Activated naive CD4-positive, alpha-beta T cell treated with anti-CD3 and anti-CD28 coated beads, Interleukin-2, amount 50 U/mL, for 24 hours (primary cell): Measurements from ENCODE around the gene MAN2A1.
A peak's percentile ranks its signal among the peaks of the same experiment; 100 is the strongest.
"Not testable (repeated sequence)": the region's sequence is repeated elsewhere in the genome, so short reads cannot be mapped to it uniquely, and the experiment has no call there.

Source experiments
- H3K27ac Mint-ChIP-seq: one replicate; pipeline ENCODE4 v1.8.0; 2021; ENCODE audit warnings: mild to moderate bottlenecking, mixed read lengths
- H3K27me3 Mint-ChIP-seq: one replicate; pipeline ENCODE4 v1.8.0; 2021; ENCODE audit warnings: mixed read lengths
- H3K36me3 Mint-ChIP-seq: one replicate; pipeline ENCODE4 v1.8.0; 2021; ENCODE audit warnings: mixed read lengths
- H3K4me1 Mint-ChIP-seq: one replicate; pipeline ENCODE4 v1.8.0; 2021; ENCODE audit warnings: mixed read lengths
- H3K4me3 Mint-ChIP-seq: one replicate; pipeline ENCODE4 v1.8.0; 2021; ENCODE audit warnings: mild to moderate bottlenecking, mixed read lengths
- H3K9me3 Mint-ChIP-seq: one replicate; pipeline ENCODE4 v1.8.0; 2021; ENCODE audit warnings: mixed read lengths

Gene MAN2A1

DNA sequence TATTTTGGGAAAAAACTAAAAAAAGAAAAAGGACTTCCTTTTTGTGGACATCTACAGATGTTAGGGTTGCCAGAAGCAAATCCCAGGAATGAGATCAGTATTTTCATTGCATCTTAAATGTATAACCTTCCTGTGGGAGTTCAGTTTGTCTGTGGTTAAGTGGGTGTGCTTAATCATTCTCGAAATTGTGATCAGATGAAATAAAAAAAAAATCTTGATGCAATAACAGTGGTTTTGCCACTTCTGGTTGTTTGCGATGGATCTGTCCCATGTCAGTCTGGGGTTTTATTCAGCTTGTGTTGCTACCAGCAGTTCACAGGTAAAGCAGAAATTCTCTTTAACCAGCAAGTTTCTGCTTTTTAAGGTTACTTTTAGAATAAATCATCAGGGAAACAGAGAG is 179.0 kb downstream of the MAN2A1 start:
- Mint-ChIP-seq H3K27me3 (no peaks in the 10 kb centered on the region), H3K4me1 (peaks cover 61% of the 10 kb centered on the region), H3K4me3 (peak overlapping the region; percentile 30), H3K9me3 (no peaks in the 10 kb centered on the region), H3K36me3 (peaks cover 38% of the 10 kb centered on the region), H3K27ac (peak overlapping the region; percentile 61)

DNA sequence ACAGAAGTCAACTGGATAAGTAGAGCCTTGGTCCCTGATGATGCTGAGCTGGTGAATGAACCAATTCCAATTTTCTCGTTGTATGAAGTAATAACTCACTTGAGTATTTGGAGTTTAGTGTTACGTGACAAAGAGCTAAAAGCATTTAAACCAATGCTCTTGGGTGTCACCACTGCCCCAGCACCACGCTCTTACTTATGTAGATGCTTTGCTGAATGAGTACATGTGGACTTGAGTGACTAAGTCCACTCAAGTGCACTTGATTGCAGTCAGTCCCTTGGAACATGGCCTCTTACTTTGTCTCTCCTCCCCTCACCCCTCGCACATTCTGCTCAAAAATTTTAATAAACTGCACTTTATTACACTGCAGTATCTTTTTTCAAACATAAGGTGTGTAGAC is 184.0 kb downstream of the MAN2A1 start:
- H3K4me3 Mint-ChIP-seq: no peak overlapping the region
- peaks cover 48% of the 10 kb centered on the region for H3K4me1 Mint-ChIP-seq
- peak overlapping the region; percentile 2 for H3K27ac Mint-ChIP-seq
- H3K27me3 Mint-ChIP-seq: no peaks in the 10 kb centered on the region
- peaks cover 12% of the 10 kb centered on the region for H3K36me3 Mint-ChIP-seq
- H3K9me3 Mint-ChIP-seq: peaks cover 5% of the 10 kb centered on the region

DNA sequence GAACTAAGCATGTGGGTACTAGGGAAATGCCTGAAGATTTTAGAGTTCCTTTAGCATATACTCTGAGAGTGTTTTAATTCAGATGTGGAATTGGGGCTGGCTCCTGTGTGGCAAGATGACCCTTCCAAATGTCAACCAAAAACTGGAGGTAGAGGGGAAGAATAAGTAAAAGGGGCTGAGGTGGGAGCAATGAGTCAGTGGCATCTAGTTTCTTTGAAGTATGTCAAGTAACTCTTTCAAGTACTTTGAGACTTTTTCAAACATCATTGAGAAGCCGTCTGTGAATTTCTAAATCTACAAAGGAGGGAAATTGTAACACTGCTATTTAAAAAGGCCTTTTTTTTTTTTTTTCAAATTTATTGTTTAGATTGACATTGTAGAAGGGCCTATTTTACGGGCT is 184.4 kb downstream of the MAN2A1 start:
- Mint-ChIP-seq H3K4me3 (no peak overlapping the region), H3K9me3 (peaks cover 5% of the 10 kb centered on the region), H3K36me3 (peaks cover 10% of the 10 kb centered on the region), H3K4me1 (peaks cover 44% of the 10 kb centered on the region), H3K27me3 (no peaks in the 10 kb centered on the region), H3K27ac (peak overlapping the region; percentile 2)

DNA sequence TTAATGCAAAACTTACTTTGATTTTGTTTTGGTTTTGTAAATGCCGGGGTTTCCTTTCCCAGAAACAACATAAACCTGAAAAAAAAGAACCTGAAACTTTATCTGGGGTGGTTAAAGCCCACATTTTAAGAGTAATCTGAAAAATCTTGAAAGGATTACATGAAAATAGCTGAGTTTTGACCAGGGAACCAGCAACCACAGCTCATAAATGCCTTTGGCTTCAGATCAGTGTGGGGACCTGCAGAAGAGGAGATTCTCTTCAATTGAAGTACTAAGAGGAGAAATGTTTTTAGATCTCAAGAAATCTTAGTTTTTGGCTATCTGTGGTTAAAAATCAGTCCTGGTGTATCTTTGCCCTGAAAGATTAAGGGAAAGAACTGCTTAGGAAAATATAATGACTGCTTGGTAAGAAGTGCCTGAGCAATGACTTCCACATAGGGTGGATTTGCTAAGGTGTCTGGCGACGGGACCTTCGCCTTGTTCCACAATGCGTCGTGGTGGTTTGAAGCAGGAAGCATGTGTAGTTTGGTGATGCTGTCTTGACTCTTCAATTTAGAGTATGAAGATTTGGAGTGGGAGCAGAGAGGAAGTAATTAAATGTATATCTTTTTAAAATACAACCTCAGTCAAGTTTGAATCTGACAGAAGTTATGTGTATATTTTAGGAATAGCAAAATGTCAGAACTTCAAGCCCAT is 186.5 kb downstream of the MAN2A1 start:
- Mint-ChIP-seq H3K36me3 (peaks cover 5% of the 10 kb centered on the region), H3K4me3 (no peak overlapping the region), H3K27ac (peak overlapping the region; percentile 81), H3K9me3 (peaks cover 5% of the 10 kb centered on the region), H3K27me3 (no peaks in the 10 kb centered on the region), H3K4me1 (peaks cover 40% of the 10 kb centered on the region)

- peaks cover 44% of the 10 kb centered on the region for H3K4me1 Mint-ChIP-seq
- H3K36me3 Mint-ChIP-seq: peaks cover 3% of the 10 kb centered on the region
- no peaks in the 10 kb centered on the region for H3K27me3 Mint-ChIP-seq
- peaks cover 8% of the 10 kb centered on the region for H3K9me3 Mint-ChIP-seq
- no peak overlapping the region for H3K4me3 Mint-ChIP-seq
- no peak overlapping the region for H3K27ac Mint-ChIP-seq
Observed at GRCh38 chr5:109876941-109877669, 187.4 kb downstream of the MAN2A1 start.

DNA sequence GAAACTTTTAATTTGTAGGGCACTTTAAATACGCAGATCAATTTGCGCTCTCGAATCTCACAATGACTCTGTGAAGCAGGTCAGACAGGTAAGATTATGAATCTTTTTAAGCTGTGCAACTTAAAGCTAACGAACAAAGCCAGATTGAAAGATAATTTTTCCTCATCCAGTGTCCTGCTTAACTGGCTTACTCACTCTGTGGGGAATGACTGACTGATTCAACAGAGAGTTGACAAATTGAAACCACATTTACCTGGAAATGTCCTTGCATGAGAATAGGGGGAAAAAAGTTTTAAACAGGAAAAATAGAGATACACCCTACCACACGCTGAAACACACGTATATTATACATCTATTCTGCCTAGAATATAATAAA is 187.9 kb downstream of the MAN2A1 start:
- peaks cover 1% of the 10 kb centered on the region for H3K36me3 Mint-ChIP-seq
- H3K4me3 Mint-ChIP-seq: no peak overlapping the region
- peaks cover 50% of the 10 kb centered on the region for H3K4me1 Mint-ChIP-seq
- no peak overlapping the region for H3K27ac Mint-ChIP-seq
- H3K27me3 Mint-ChIP-seq: no peaks in the 10 kb centered on the region
- H3K9me3 Mint-ChIP-seq: peaks cover 12% of the 10 kb centered on the region

DNA sequence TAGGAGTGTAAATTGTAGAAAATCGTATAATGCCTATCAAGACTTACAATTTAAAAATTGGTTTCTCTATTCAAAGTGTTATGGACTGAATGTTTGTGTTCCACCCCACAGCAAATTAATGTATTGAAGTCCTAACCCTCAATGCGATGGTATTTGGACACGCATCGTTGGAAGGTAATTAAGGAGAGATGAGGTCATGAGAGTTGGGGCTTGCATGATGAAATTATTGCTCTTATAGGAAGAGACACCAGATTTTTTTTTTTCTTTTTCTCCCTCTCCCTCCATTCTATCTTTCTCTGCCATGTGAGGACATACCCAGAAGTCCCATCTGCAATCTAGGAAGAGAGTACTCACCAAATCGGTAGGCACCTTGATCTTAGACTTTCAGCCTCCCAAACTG is 189.2 kb downstream of the MAN2A1 start:
- Mint-ChIP-seq H3K9me3 (peaks cover 12% of the 10 kb centered on the region), H3K27ac (no peak overlapping the region), H3K4me3 (no peak overlapping the region), H3K36me3 (no peaks in the 10 kb centered on the region), H3K27me3 (no peaks in the 10 kb centered on the region), H3K4me1 (peaks cover 53% of the 10 kb centered on the region)

GRCh38 chr5:109880907-109881685 is 191.4 kb downstream of the MAN2A1 start:
- H3K4me1 Mint-ChIP-seq: peaks cover 34% of the 10 kb centered on the region
- no peaks in the 10 kb centered on the region for H3K36me3 Mint-ChIP-seq
- peaks cover 12% of the 10 kb centered on the region for H3K9me3 Mint-ChIP-seq
- no peak overlapping the region for H3K27ac Mint-ChIP-seq
- H3K27me3 Mint-ChIP-seq: no peaks in the 10 kb centered on the region
- no peak overlapping the region for H3K4me3 Mint-ChIP-seq

DNA sequence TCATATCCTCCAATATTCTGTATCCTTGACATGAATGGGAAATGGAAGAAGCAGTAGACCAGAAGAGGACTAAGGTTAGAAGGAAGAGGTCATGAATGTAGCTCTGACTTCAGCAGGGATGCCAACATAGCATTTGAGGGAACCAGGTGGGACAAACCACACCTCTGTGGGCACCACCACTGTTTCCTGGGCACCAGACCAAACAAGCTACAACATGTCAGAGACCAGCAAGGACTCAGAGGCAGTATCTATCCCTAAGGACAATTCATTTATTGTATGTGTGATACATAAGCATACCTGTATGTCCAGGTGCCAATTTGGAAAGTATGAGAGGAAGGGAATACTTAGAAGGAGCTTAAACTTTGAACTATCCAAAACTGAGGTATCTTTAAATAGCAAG is 192.8 kb downstream of the MAN2A1 start:
- Mint-ChIP-seq H3K27me3 (no peaks in the 10 kb centered on the region), H3K9me3 (peaks cover 8% of the 10 kb centered on the region), H3K36me3 (no peaks in the 10 kb centered on the region), H3K4me3 (no peak overlapping the region), H3K4me1 (peaks cover 24% of the 10 kb centered on the region), H3K27ac (no peak overlapping the region)

GRCh38 chr5:109884676-109885075 is 194.9 kb downstream of the MAN2A1 start:
- H3K4me1 Mint-ChIP-seq: peaks cover 35% of the 10 kb centered on the region
- H3K36me3 Mint-ChIP-seq: no peaks in the 10 kb centered on the region
- H3K9me3 Mint-ChIP-seq: peaks cover 8% of the 10 kb centered on the region
- H3K27me3 Mint-ChIP-seq: no peaks in the 10 kb centered on the region
- H3K4me3 Mint-ChIP-seq: no peak overlapping the region
- H3K27ac Mint-ChIP-seq: no peak overlapping the region

DNA sequence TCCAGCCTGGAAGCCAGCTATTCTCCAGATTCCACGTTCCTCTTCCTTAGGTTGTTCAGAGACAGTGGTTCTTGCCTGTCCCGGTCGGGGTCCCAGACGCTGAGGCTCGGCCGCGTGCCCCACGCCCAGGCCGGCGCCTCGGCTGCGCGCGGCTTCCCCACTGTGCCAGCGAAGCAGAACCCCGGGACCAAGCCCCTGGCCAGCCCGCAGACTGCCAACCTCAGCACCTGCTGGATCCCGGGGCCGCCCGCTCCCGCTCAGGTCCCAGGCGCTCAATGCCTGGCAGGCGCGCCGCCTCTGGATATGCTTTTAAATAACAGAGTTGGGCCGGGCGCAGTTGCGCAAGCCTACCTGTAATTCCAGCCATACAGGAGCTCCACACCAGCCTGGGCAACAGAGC is 195.5 kb downstream of the MAN2A1 start:
- Mint-ChIP-seq H3K4me3 (no peak overlapping the region), H3K27me3 (no peaks in the 10 kb centered on the region), H3K27ac (no peak overlapping the region), H3K4me1 (peaks cover 35% of the 10 kb centered on the region), H3K9me3 (peaks cover 8% of the 10 kb centered on the region), H3K36me3 (no peaks in the 10 kb centered on the region)

DNA sequence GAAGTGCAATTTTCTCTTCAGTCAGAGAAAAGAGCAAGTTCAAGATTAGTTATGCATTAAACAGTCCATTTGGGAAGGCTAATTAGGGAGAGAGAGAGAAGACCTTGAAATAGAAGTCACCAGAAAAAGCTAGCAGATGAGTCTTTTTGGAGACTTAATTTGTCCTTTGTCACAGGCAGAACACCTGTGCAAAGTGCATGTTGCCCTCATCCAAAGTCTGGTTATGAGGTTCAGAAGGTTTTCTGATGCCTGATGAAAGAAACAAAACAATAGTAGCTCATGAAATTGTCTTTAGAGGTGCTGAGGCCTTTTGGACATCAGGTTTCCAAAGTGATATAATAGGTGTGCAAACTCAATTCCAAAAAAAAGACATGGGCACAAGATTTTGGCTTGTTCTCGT is 199.3 kb downstream of the MAN2A1 start:
- H3K27ac Mint-ChIP-seq: no peak overlapping the region
- H3K4me3 Mint-ChIP-seq: no peak overlapping the region
- H3K27me3 Mint-ChIP-seq: no peaks in the 10 kb centered on the region
- peaks cover 1% of the 10 kb centered on the region for H3K36me3 Mint-ChIP-seq
- peaks cover 11% of the 10 kb centered on the region for H3K4me1 Mint-ChIP-seq
- no peaks in the 10 kb centered on the region for H3K9me3 Mint-ChIP-seq

DNA sequence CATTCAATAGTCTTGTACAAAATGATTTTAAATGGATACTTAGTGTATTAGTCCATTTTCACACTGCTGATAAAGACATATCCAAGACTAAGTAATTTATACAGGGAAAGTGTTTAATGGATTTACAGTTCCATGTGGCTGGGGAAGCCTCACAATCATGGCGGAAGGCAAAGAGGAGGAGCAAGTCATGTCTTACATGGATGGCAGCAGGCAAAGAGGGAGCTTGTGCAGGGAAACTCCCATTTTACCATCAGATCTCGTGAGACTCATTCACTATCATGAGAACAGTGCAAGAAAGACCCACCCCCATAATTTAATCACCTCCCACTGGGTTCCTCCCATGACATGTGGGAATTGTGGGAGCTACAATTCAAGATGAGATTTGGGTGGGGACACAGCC is 203.5 kb downstream of the MAN2A1 start:
- peaks cover 11% of the 10 kb centered on the region for H3K4me1 Mint-ChIP-seq
- not testable (repeated sequence) for H3K36me3 Mint-ChIP-seq, H3K27ac Mint-ChIP-seq, H3K9me3 Mint-ChIP-seq, H3K4me3 Mint-ChIP-seq, H3K27me3 Mint-ChIP-seq

DNA sequence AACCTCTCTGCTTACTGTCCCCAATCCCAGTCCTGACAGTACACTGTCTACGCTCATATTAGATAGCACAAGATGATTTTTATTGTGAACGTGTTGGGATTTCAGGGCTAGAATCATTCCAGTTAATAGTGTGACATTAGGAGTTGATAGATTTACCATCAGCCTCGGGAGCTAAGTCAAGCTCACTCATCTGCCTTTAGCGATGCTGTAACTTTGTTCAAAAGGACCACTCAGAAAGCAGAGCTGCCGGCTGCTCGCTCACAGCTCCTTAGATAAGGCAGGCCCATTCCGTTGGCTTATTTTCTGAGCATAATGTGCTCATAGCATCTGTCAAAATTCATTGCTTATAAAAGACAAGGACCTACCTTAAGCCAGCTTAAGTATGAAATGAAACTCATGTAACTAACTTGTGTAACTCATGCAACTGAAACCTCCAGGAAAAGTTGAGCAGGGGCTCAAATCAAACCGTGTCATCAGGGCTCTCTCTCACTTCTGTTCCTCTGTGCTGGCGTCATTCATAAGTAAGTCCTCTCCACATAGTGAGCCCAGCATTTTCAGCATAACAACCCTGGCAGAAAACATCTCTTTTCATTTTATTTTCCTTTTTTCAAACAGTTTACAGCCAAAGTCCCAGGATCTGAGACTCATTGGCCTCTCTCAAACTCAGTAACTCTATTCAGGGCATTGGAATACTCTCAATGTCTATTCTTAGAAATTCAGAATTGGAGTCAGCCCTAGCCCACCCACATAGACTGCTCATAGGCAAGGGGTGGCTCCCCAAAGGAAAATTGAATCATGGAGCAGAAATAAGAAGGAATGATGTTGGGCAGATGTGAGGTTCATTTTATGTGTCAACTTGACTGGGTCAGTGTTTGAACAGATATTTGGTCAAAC is 208.8 kb downstream of the MAN2A1 start:
- Mint-ChIP-seq H3K27me3 (no peaks in the 10 kb centered on the region), H3K4me3 (no peak overlapping the region), H3K9me3 (peaks cover 5% of the 10 kb centered on the region), H3K27ac (no peak overlapping the region), H3K36me3 (no peaks in the 10 kb centered on the region), H3K4me1 (peaks cover 11% of the 10 kb centered on the region)

DNA sequence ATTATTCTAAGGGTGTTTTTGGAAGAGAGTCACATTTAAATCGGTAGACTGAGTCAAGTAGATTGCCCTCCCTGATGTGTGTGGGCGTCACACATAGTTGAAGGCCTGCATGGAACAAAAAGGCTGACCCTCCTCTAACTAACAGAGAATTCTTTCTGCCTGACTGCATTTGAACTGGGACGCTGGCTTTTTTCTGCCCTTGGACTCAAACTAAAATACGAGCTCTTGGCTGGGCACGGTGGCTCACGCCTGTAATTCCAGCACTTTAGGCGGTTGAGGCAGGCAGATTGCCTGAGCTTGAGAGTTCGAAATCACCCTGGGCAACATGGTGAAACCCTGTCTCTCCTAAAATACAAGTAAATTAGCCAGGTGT is 209.4 kb downstream of the MAN2A1 start:
- H3K27ac Mint-ChIP-seq: no peak overlapping the region
- no peaks in the 10 kb centered on the region for H3K36me3 Mint-ChIP-seq
- peaks cover 5% of the 10 kb centered on the region for H3K9me3 Mint-ChIP-seq
- H3K4me1 Mint-ChIP-seq: peaks cover 11% of the 10 kb centered on the region
- H3K27me3 Mint-ChIP-seq: no peaks in the 10 kb centered on the region
- no peak overlapping the region for H3K4me3 Mint-ChIP-seq
